HG03060 (cell line): Measurements from ENCODE around the gene LAMA5.

Source experiments
- ATAC-seq: cut with Tn5 transposase; IDR thresholded peaks from one replicate; pipeline ENCODE4 v1.9.1; 2021; ENCODE audit warnings: low read depth, moderate number of reproducible peaks; ENCODE audit not compliant: unreplicated experiment

Gene LAMA5

GRCh38 chr20:62318400-62319345 is 48.4 kb downstream of the LAMA5 start:
- ATAC-seq: no peak

DNA sequence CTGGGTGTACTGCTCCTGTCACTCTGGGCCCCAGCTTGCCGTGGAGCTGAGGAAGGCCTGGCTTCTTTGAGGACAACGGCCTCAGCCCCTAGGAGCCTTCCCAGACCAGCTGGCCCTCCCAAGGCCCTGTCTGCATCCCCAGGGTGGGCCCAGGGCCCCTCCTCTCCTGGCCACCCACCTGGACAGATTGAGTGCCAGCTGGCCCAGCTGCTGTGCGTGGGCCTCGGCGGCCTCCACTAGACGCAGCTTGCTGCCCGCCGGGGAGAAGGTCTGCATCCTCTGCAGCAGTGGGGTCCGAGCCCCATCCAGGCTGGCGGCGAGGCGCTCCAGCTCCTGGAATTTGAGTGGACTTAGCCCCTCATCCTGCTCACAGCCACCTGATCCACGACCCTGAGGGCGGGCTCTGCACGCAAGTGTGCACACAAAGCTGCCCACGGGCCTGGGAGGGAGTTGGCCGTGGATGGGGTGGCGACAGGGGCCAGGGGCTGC is 49.9 kb downstream of the LAMA5 start:
- ATAC-seq: no peak

DNA sequence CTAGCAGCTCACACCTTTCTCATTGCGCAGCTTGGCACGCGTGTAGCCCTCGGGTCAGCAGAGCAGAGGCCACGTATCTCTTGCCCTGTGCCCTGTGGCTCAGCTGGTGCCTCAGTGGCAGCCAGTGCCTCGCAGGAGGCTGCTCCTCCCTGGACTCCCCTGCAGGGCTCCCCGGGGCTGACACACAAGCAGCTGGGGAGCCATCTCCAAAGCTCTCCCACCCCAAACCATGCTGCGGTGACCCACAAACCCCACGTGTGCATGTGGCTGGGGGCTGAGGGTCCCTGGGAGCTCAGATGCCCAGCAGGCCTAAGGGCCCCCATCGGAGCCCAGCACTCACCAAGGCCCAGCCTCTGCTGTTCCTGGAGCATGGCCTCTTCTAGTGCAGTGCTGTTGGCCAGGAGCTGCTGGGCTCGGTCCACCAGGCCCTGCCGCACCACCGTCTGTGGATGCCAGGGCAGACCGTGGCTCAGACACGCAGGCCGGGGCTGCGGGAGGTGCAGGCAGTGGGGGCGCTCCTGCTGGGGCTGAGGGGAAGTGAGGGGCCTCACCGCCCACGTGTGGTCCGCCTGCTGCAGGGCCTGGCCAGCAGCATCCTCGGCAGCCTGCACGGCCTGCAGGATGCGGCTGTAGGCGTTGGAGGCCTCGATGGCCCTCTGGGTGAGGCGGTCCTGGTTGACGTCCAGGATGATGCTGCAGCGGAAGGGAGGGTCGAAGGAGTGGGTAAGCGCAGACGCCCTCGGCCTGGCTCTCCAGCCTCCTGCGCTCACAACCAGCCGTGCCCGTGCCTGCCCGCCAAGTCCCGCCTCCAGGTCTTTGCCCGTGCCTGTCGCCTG is 50.6 kb downstream of the LAMA5 start:
- no peak for ATAC-seq

DNA sequence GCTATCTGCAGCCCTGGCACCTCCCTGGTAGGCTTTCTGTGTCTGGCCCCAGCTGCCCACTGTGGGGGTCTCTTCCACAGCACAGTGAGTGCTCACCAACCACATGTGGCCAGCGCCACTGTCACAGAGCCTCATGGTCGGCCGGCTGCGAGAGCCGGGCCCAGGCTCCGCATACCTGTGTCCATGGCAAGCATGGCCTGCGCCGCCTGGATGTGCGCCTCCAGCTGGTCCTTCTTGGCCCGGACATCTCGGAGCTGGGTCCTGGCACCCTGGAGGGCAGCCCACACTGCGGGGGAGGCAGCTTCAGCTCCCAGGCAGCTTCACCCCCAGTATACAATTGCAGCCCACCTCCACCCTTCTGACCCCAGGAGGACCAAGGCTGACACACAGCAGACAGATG is 51.3 kb downstream of the LAMA5 start:
- no peak for ATAC-seq

GRCh38 chr20:62314711-62315302 is 52.3 kb downstream of the LAMA5 start:
- no peak for ATAC-seq

GRCh38 chr20:62314339-62314638 is 52.8 kb downstream of the LAMA5 start:
- no peak for ATAC-seq

- ATAC-seq: no peak
Observed at GRCh38 chr20:62313460-62314338, 53.4 kb downstream of the LAMA5 start.

DNA sequence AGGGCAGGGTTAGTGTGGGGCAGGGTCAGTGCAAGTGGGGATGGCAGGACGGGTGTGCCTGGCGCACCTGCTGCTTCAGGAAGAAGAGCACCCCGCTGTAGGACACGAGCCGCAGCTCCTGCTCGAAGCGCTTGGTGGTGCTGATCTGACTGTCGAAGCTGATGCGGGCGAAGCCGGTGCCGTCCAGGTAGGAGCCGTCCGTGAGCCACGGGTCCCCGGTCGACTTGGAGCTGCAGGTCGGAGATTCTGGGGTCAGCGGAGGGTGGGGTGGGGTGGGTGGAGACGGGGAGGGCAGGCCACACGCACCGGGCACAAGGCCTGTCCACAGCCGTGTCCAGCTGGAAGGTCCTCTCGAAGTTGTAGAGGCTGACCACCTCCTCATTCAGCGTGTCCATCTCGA is 54.1 kb downstream of the LAMA5 start:
- no peak for ATAC-seq

DNA sequence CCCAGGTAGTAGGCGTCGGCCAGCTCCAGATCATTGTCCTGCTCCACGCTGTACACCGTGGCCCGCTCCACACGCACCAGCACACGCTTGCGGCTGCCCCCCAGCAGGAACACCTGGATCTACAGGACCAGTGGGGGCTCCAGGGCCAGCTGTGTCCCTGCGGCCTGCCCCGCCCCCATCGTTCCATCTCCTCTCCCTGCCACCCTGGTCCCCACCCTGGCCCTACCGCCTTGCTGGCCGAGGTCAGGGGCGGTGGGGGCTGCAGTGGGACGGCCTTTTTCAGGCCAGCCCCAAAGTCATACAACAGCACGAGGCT is 54.5 kb downstream of the LAMA5 start:
- no peak for ATAC-seq

GRCh38 chr20:62311832-62312661 is 55.1 kb downstream of the LAMA5 start:
- no peak for ATAC-seq

DNA sequence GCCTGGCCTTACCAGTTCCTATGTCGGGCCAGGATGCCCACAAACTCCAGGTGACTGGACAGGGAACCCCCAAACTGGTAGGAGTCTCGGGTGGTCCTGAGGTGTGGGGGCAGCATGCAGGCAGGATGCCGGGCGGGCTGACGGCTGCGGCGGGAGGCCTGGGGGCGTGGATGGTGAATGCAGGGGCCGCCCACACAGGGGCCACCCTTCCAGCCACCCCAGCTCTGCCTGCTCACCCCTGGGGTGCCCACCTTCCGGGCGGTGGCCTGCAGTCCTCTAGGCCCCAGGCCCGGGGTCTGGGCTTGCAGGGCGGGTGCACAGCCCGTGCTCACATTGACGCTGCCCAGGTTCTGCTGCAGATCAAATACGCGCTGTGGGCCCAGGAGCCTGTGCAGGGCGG is 56.0 kb downstream of the LAMA5 start:
- ATAC-seq: no peak

GRCh38 chr20:62310757-62311121 is 56.4 kb downstream of the LAMA5 start:
- no peak for ATAC-seq

GRCh38 chr20:62309947-62310756 is 57.0 kb downstream of the LAMA5 start:
- no peak for ATAC-seq

- no peak for ATAC-seq
Observed at GRCh38 chr20:62309198-62309944, 57.7 kb downstream of the LAMA5 start.

DNA sequence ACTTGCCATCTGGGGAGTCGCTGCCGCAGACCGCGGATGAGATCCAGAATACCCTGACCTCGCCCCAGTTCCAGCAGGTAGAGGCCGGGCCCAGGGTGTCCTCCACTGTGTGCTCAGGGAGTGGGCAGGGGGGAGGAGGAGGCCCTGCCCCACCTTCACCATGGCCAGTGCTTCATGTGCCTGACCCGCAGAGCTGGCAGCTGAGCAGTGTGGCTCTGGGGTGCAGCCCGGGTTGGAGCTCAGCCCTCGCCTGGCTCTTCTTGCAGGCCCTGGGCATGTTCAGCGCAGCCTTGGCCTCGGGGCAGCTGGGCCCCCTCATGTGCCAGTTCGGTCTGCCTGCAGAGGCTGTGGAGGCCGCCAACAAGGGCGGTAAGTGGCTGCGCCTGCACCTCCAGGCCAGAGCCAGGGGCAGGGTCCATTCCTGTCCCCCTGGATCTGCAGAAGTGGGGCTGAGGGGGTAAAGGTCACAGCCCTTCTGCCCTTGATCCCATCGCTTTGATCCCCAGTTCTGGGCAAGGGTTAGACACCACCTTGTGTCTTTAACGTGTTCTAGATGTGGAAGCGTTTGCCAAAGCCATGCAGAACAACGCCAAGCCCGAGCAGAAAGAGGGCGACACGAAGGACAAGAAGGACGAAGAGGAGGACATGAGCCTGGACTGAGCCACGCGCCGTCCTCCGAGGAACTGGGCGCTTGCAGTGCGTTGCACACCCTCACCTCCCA is 58.9 kb downstream of the LAMA5 start:
- no peak for ATAC-seq

GRCh38 chr20:62307226-62308101 is 59.6 kb downstream of the LAMA5 start:
- no peak for ATAC-seq
